NT2/D1 (cell line): ENCODE measurements around the gene NACAD.

ENCODE experiments used
- SUZ12 ChIP-seq: IDR thresholded peaks from 2 replicates; pipeline ENCODE4 v1.6.1; 2011; ENCODE audit not compliant: insufficient read length, insufficient read depth; ENCODE audit errors: extremely low read depth
- YY1 ChIP-seq: IDR thresholded peaks from 2 replicates; pipeline ENCODE4 v1.6.1; 2011; ENCODE audit not compliant: insufficient read length, insufficient read depth
- ZNF274 ChIP-seq: IDR thresholded peaks from 2 replicates; pipeline ENCODE4 v1.6.1; 2011; ENCODE audit warnings: mild to moderate bottlenecking, low read depth, low read length

GRCh38 chr7:45087301-45088145 lies 1.2 kb downstream of the NACAD start:
- TF ChIP-seq YY1 (no peak), SUZ12 (no peak), ZNF274 (no peak)
